HG03565 (cell line): ENCODE data around the gene TAB3.
A peak's percentile ranks its signal among the peaks of the same experiment; 100 is the strongest.
"Not testable (repeated sequence)": the region's sequence is repeated elsewhere in the genome, so short reads cannot be mapped to it uniquely, and the experiment has no call there.

ENCODE experiments used
- ATAC-seq: cut with Tn5 transposase; IDR thresholded peaks from one replicate; pipeline ENCODE4 v1.9.1; 2021; ENCODE audit warnings: mild to moderate bottlenecking, moderate library complexity; ENCODE audit not compliant: unreplicated experiment

Gene TAB3

GRCh38 chrX:30821116-30821515, 67.9 kb downstream of the TAB3 start:
- no peak for ATAC-seq

GRCh38 chrX:30819080-30819479, 70.0 kb downstream of the TAB3 start:
- no peak for ATAC-seq

GRCh38 chrX:30816079-30816478, 73.0 kb downstream of the TAB3 start:
- no peak for ATAC-seq

GRCh38 chrX:30814978-30815377, 74.1 kb downstream of the TAB3 start:
- ATAC-seq, result no peak

- ATAC-seq, result peak; percentile 99
Measured at GRCh38 chrX:30812326-30812725, 76.7 kb downstream of the TAB3 start.

GRCh38 chrX:30806187-30806728, 82.8 kb downstream of the TAB3 start:
- no peak for ATAC-seq

- no peak for ATAC-seq
Measured at GRCh38 chrX:30804462-30804861, 84.6 kb downstream of the TAB3 start.

GRCh38 chrX:30800901-30801300, 88.2 kb downstream of the TAB3 start:
- no peak for ATAC-seq

- ATAC-seq, result no peak
Measured at GRCh38 chrX:30799327-30799726, 89.7 kb downstream of the TAB3 start.

GRCh38 chrX:30798810-30799209, 90.2 kb downstream of the TAB3 start:
- no peak for ATAC-seq

- not testable (repeated sequence) for ATAC-seq
Measured at GRCh38 chrX:30797301-30797700, 91.8 kb downstream of the TAB3 start.

GRCh38 chrX:30795981-30796958, 92.8 kb downstream of the TAB3 start:
- ATAC-seq, result no peak

GRCh38 chrX:30794497-30794896, 94.6 kb downstream of the TAB3 start:
- no peak for ATAC-seq

GRCh38 chrX:30793767-30794103, 95.3 kb downstream of the TAB3 start:
- ATAC-seq, result no peak

- ATAC-seq, result no peak
Measured at GRCh38 chrX:30793075-30793766, 95.8 kb downstream of the TAB3 start.

- no peak for ATAC-seq
Measured at GRCh38 chrX:30791296-30792278, 97.5 kb downstream of the TAB3 start.

GRCh38 chrX:30787012-30787411, 102.0 kb downstream of the TAB3 start:
- ATAC-seq, result no peak

GRCh38 chrX:30786374-30786773, 102.7 kb downstream of the TAB3 start:
- ATAC-seq, result no peak

- ATAC-seq, result no peak
Measured at GRCh38 chrX:30781711-30782444, 107.2 kb downstream of the TAB3 start.

GRCh38 chrX:30779453-30780030, 109.5 kb downstream of the TAB3 start:
- no peak for ATAC-seq
